ENCODE measurements around the gene ACVRL1.

DNA sequence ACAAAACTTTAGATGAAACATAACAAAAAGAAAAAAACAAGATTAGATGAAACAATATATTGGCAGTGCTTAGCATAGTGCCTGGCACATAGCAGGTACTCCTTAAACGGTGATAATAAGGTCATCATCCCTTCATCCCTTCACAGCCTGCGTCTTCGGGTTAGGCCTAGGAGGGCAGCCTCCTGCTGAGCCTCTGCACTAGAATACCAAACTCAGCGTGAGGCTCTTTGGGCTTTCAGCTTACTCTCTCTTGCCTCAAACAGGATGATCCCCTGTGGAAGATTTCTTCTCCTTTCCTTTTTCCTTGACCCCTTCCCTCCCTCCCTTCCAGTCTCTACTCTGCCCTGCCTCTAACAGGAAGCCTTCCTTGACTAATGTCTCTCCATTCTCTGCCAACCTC is 44.4 kb upstream of the ACVRL1 start:
- TF ChIP-seq, protein P1, sequence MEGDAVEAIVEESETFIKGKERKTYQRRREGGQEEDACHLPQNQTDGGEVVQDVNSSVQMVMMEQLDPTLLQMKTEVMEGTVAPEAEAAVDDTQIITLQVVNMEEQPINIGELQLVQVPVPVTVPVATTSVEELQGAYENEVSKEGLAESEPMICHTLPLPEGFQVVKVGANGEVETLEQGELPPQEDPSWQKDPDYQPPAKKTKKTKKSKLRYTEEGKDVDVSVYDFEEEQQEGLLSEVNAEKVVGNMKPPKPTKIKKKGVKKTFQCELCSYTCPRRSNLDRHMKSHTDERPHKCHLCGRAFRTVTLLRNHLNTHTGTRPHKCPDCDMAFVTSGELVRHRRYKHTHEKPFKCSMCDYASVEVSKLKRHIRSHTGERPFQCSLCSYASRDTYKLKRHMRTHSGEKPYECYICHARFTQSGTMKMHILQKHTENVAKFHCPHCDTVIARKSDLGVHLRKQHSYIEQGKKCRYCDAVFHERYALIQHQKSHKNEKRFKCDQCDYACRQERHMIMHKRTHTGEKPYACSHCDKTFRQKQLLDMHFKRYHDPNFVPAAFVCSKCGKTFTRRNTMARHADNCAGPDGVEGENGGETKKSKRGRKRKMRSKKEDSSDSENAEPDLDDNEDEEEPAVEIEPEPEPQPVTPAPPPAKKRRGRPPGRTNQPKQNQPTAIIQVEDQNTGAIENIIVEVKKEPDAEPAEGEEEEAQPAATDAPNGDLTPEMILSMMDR (IDR thresholded peaks at IDR 0.05; ENCODE audit: low read depth, low read length, missing input control), result no peak
- TF ChIP-seq RAD21 (IDR thresholded peaks at IDR 0.05) (no peak), NR2F2 (IDR thresholded peaks at IDR 0.05) (no peak), GABPA (IDR thresholded peaks at IDR 0.05 in 1 of 2, conservative IDR thresholded peaks at IDR 0.05 in 1 of 2) (no peak), TAF1 (conservative IDR thresholded peaks at IDR 0.05) (no peak)
- TF ChIP-seq, protein P2, sequence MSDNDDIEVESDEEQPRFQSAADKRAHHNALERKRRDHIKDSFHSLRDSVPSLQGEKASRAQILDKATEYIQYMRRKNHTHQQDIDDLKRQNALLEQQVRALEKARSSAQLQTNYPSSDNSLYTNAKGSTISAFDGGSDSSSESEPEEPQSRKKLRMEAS (IDR thresholded peaks at IDR 0.05), result no peak
- TF ChIP-seq, protein P3, sequence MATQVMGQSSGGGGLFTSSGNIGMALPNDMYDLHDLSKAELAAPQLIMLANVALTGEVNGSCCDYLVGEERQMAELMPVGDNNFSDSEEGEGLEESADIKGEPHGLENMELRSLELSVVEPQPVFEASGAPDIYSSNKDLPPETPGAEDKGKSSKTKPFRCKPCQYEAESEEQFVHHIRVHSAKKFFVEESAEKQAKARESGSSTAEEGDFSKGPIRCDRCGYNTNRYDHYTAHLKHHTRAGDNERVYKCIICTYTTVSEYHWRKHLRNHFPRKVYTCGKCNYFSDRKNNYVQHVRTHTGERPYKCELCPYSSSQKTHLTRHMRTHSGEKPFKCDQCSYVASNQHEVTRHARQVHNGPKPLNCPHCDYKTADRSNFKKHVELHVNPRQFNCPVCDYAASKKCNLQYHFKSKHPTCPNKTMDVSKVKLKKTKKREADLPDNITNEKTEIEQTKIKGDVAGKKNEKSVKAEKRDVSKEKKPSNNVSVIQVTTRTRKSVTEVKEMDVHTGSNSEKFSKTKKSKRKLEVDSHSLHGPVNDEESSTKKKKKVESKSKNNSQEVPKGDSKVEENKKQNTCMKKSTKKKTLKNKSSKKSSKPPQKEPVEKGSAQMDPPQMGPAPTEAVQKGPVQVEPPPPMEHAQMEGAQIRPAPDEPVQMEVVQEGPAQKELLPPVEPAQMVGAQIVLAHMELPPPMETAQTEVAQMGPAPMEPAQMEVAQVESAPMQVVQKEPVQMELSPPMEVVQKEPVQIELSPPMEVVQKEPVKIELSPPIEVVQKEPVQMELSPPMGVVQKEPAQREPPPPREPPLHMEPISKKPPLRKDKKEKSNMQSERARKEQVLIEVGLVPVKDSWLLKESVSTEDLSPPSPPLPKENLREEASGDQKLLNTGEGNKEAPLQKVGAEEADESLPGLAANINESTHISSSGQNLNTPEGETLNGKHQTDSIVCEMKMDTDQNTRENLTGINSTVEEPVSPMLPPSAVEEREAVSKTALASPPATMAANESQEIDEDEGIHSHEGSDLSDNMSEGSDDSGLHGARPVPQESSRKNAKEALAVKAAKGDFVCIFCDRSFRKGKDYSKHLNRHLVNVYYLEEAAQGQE (IDR thresholded peaks at IDR 0.05), result no peak

Measured in liver (tissue), 3 donors.